HT1080 (cell line): ENCODE measurements around the gene ATOH8. TPM values are rescaled to one million over a fixed set of nuclear protein-coding genes. Genes with fewer than 3 reads are reported as not detected.
"Not testable (repeated sequence)": the region's sequence is repeated elsewhere in the genome, so short reads cannot be mapped to it uniquely, and the experiment has no call there.

Source experiments
- DNase-seq: peaks from one replicate; pipeline ENCODE4 v3.0.0-alpha.2; 2015; ENCODE audit warnings: low read depth
- small RNA-seq: library from RNA; depleted of rRNA; stranded (forward); fragments of <200 nt; gene quantifications from one replicate; pipeline ENCODE3, GENCODE V24; 2014
- total RNA-seq: library from RNA; depleted of rRNA; stranded (reverse); fragments of >200 nt; shearing (Covaris generic); gene quantifications from 2 replicates; pipeline ENCODE4 v1.2.3, GENCODE V29; 2014; rRNA removed

Gene ATOH8
- total RNA-seq, 1 experiment from 2014 or later: 3.8 TPM

GRCh38 chr2:85826990-85827878, 73.4 kb downstream of the ATOH8 start:
- DNase-seq: peak; percentile 62

GRCh38 chr2:85827879-85828569, 74.2 kb downstream of the ATOH8 start:
- no peak for DNase-seq

DNA sequence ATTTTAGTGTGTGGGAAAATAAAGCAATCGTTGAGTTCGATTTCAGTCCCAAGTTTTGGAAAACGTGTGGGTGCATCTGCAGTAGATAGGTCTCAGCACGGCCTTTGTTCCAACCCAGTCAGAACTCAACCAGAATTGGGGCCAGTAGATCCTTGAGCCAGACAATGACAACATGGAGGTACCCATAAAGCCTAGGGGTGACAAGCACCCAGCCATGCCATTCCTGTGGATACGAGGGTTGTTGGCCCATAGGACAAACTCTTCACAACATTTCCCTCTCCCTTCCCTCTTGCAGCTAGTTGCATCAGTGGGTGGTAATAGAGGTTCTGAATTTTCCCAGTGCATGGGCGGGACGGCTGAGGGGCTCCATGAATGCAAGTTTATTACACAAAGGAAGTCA, 74.9 kb downstream of the ATOH8 start:
- DNase-seq: no peak

GRCh38 chr2:85829394-85829793, 75.6 kb downstream of the ATOH8 start:
- DNase-seq: not testable (repeated sequence)

DNA sequence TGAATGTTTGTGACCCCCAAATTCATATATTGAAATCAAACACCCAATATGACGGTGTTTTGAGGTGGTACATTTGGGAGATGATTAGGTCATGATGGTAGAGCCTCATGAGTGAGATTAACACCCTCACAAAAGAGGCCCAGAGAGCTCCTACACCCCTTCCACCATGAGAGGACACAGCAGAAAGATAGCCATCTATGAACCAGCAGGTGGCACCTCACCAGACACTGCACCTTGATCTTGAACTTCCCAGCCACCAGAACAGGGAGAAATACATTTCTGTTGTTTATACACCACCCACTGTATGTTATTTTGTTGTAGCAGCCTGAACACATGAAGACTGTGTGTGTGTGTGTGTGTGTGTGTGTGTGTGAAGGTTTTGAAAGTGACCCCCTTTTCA, 76.9 kb downstream of the ATOH8 start:
- DNase-seq: no peak

GRCh38 chr2:85831735-85832134, 77.9 kb downstream of the ATOH8 start:
- no peak for DNase-seq

DNA sequence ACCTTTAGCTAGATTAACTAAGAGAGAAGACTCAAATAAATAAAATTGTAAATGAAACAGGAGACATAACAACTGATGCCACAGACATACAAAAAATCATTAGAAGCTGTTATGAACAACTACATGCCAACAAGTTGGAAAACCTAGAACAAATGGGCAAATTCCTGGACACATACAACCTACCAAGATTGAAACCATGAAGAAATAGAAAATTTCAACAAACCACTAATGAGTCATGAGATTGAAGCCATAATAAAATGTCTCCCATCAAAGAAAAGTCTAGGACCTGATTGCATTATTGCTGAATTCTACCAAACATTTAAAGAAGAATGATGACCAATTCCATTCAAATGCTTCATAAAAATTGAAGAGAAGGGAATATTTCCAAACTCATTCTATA, 80.7 kb downstream of the ATOH8 start:
- DNase-seq: no peak

Small RNA genes within 50 kb of the gene (small RNA-seq; reads per million reads assigned to genes)
- gene MIR6071 (not detected), gene RN7SKP83 (not detected), gene RNU1-38P (not detected)

Other genes with a start within 250 kb of the ATOH8 start
- 82.1 and 140 TPM in 2 replicates for gene MAT2A, start 214.8 kb upstream of the ATOH8 start, total RNA-seq
- 37.8 and 41.9 TPM in 2 replicates for gene GGCX, start 192.5 kb upstream of the ATOH8 start, total RNA-seq
- gene VAMP8, start 176.4 kb upstream of the ATOH8 start, total RNA-seq: 2.6 and 5.1 TPM in 2 replicates
- gene VAMP5, start 169.6 kb upstream of the ATOH8 start, total RNA-seq: not detected in 2 replicates
- gene RNF181, start 158.2 kb upstream of the ATOH8 start, total RNA-seq: 192 and 302 TPM in 2 replicates
- gene TMEM150A, start 151.3 kb upstream of the ATOH8 start, total RNA-seq: 7.0 and 9.7 TPM in 2 replicates
- gene C2orf68, start 141.9 kb upstream of the ATOH8 start, total RNA-seq: 26.5 and 31.4 TPM in 2 replicates
- 87.9 and 95.0 TPM in 2 replicates for gene USP39, start 137.8 kb upstream of the ATOH8 start, total RNA-seq
- not detected in 2 replicates for gene SFTPB, start 85.8 kb upstream of the ATOH8 start, total RNA-seq
- gene GNLY, start 59.6 kb upstream of the ATOH8 start, total RNA-seq: not detected in 2 replicates
- 1.2 TPM in 2 replicates for gene ST3GAL5, start 135.0 kb downstream of the ATOH8 start, total RNA-seq